SU-DHL-6 (cell line): Measurements from ENCODE around the gene TDRD15.
"Not testable (repeated sequence)": the region's sequence is repeated elsewhere in the genome, so short reads cannot be mapped to it uniquely, and the experiment has no call there.

Experiments used
- H2AFZ ChIP-seq: fragments of 200-600 bp; sonication (generic); 2 replicates; pipeline ENCODE4 v1.6.1; 2014; ENCODE audit warnings: low read depth, mild to moderate bottlenecking, moderate library complexity, mixed read lengths, antibody characterized with exemption, low read length; ENCODE audit not compliant: severe bottlenecking
- H3F3A ChIP-seq: fragments of 200-600 bp; shearing (Covaris generic); 2 replicates; pipeline ENCODE4 v1.6.0; 2016; ENCODE audit warnings: antibody characterized with exemption, mild to moderate bottlenecking; ENCODE audit not compliant: insufficient read depth
- H3K27ac ChIP-seq: fragments of 200-600 bp; sonication (generic); 2 replicates; pipeline ENCODE4 v1.5.1; 2016; ENCODE audit warnings: low read depth, mild to moderate bottlenecking, low read length, moderate library complexity, mixed read lengths
- H3K27me3 ChIP-seq: fragments of 200-600 bp; sonication (generic), shearing (Covaris generic); 2 replicates; pipeline ENCODE4 v1.6.0; 2014; ENCODE audit warnings: mild to moderate bottlenecking, low read length
- H3K36me3 ChIP-seq: fragments of 200-600 bp; sonication (generic); 2 replicates; pipeline ENCODE4 v1.6.1; 2014; ENCODE audit warnings: mild to moderate bottlenecking, low read length, mixed read lengths
- H3K4me2 ChIP-seq: fragments of 300-600, 200-600 bp; shearing (Covaris generic), sonication (generic); 2 replicates; pipeline ENCODE4 v1.6.0; 2014; ENCODE audit warnings: low read length, low read depth, mild to moderate bottlenecking; ENCODE audit not compliant: poor library complexity, severe bottlenecking
- H3K4me3 ChIP-seq: fragments of 200-600 bp; sonication (generic); 2 replicates; pipeline ENCODE4 v1.5.1; 2014; ENCODE audit warnings: antibody characterized with exemption, low read length, mild to moderate bottlenecking, mixed read lengths; ENCODE audit not compliant: insufficient read depth, poor library complexity, severe bottlenecking
- H3K79me2 ChIP-seq: fragments of 200-600 bp; sonication (generic); 2 replicates; pipeline ENCODE4 v1.6.1; 2014; ENCODE audit warnings: mild to moderate bottlenecking, low read length, moderate library complexity; ENCODE audit not compliant: insufficient read depth
- H3K9ac ChIP-seq: fragments of 200-600 bp; sonication (generic); 2 replicates; pipeline ENCODE4 v1.7.0; 2014; ENCODE audit warnings: mild to moderate bottlenecking, low read length
- H3K9me2 ChIP-seq: fragments of 200-600 bp; sonication (generic); replicated peaks from 2 replicates; pipeline ENCODE4 v1.6.1; 2014; ENCODE audit warnings: low read length; ENCODE audit not compliant: insufficient read depth
- H3K9me3 ChIP-seq: fragments of 200-600 bp; sonication (generic); 2 replicates; pipeline ENCODE4 v1.6.1; 2014; ENCODE audit warnings: low read length, mixed read lengths; ENCODE audit not compliant: insufficient read depth
- H4K20me1 ChIP-seq: fragments of 200-600 bp; sonication (generic); 2 replicates; pipeline ENCODE4 v1.6.1; 2014; ENCODE audit warnings: low read depth, mild to moderate bottlenecking, antibody characterized with exemption, low read length, moderate library complexity, mixed read lengths
- CTCF ChIP-seq: fragments of 200-600 bp; sonication (generic); IDR thresholded peaks from one replicate; pipeline ENCODE4 v1.5.1; 2017; ENCODE audit warnings: antibody characterized with exemption, mild to moderate bottlenecking, low read length, moderate library complexity; ENCODE audit not compliant: insufficient read depth, poor library complexity, severe bottlenecking
- EZH2phosphoT487 ChIP-seq: fragments of 200-600 bp; sonication (generic), shearing (Covaris generic); conservative IDR thresholded peaks from 2 replicates; pipeline ENCODE4 v1.6.1; 2018; ENCODE audit warnings: mild to moderate bottlenecking, antibody characterized with exemption, low read length, moderate library complexity, mixed read lengths

TDRD15 gene

GRCh38 chr2:21098294-21098693 lies 25.5 kb upstream of the TDRD15 start:
- H2AFZ ChIP-seq = no peak overlapping the region
- no peak overlapping the region for H3K4me2 ChIP-seq
- no peaks in the 10 kb centered on the region for H3K27me3 ChIP-seq
- no peak overlapping the region for H3K4me3 ChIP-seq
- H3K36me3 ChIP-seq = no peaks in the 10 kb centered on the region
- H4K20me1 ChIP-seq = no peaks in the 10 kb centered on the region
- no peak overlapping the region for H3K27ac ChIP-seq
- no peaks in the 10 kb centered on the region for H3K9me3 ChIP-seq
- H3F3A ChIP-seq = no peaks in the 10 kb centered on the region
- H3K9me2 ChIP-seq = no peaks in the 10 kb centered on the region
- TF ChIP-seq EZH2phosphoT487 (no peak), CTCF (no peak)
- no peak overlapping the region for H3K9ac ChIP-seq
- H3K79me2 ChIP-seq = no peaks in the 10 kb centered on the region

DNA sequence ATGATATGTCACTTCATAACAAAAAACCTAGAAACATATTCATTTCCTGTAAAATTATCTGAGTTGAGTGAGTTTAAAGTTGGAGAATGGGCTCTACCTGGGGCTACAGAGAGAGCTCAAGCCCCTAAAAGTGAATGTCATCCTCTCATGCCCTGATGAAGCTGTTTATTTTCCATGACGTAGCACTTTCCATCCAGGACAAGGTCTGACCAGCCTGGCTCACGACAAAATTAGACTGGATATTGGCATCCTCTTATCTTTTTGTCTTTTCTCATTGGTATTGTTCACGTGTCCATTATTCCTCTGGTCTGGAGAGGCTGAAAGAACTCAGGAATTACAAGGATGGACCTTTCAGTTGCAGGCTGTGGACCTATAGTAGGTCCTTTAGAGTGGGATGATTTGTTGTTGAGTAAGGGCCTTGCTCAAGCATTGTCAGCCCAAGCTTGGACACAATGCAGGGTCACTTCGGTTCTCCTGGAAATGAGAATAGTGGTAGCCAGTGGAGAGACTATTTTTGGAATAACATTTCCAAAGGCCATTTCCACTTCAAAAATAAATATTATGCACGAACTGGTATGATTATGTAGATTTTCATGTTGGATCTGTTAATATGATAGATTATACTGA lies 24.4 kb upstream of the TDRD15 start:
- no peaks in the 10 kb centered on the region for H3K79me2 ChIP-seq
- no peak overlapping the region for H3K4me2 ChIP-seq
- no peaks in the 10 kb centered on the region for H3K36me3 ChIP-seq
- no peaks in the 10 kb centered on the region for H3K9me3 ChIP-seq
- peaks cover 3% of the 10 kb centered on the region; the same call in 1 of the 2 replicates for H3F3A ChIP-seq
- no peak overlapping the region for H3K4me3 ChIP-seq
- H2AFZ ChIP-seq = no peak overlapping the region
- H3K9me2 ChIP-seq = no peaks in the 10 kb centered on the region
- TF ChIP-seq EZH2phosphoT487 (no peak), CTCF (no peak)
- no peaks in the 10 kb centered on the region for H4K20me1 ChIP-seq
- no peak overlapping the region for H3K27ac ChIP-seq
- H3K27me3 ChIP-seq = no peaks in the 10 kb centered on the region
- H3K9ac ChIP-seq = no peak overlapping the region

- not testable (repeated sequence) for H3K4me2 ChIP-seq, H3K9ac ChIP-seq, H3K9me3 ChIP-seq, H3K79me2 ChIP-seq, H3K4me3 ChIP-seq, H3K27ac ChIP-seq, H3K9me2 ChIP-seq, H2AFZ ChIP-seq, H3K36me3 ChIP-seq, H3F3A ChIP-seq, H4K20me1 ChIP-seq, H3K27me3 ChIP-seq
These were observed 22.1 kb upstream of the TDRD15 start for GRCh38 chr2:21101514-21102155.

GRCh38 chr2:21102356-21102755 lies 21.4 kb upstream of the TDRD15 start:
- peaks cover 16% of the 10 kb centered on the region for H3F3A ChIP-seq
- H3K4me2 ChIP-seq = no peak overlapping the region
- no peaks in the 10 kb centered on the region for H3K9me3 ChIP-seq
- no peaks in the 10 kb centered on the region for H3K27me3 ChIP-seq
- no peak overlapping the region for H2AFZ ChIP-seq
- H3K9me2 ChIP-seq = no peaks in the 10 kb centered on the region
- no peaks in the 10 kb centered on the region for H3K79me2 ChIP-seq
- H3K4me3 ChIP-seq = no peak overlapping the region
- no peak overlapping the region for H3K9ac ChIP-seq
- TF ChIP-seq CTCF = no peak
- no peak for TF ChIP-seq EZH2phosphoT487
- no peak overlapping the region for H3K27ac ChIP-seq
- no peaks in the 10 kb centered on the region for H3K36me3 ChIP-seq
- H4K20me1 ChIP-seq = no peaks in the 10 kb centered on the region
